DMS79 (cell line): Measurements from ENCODE around the gene SOX30.

Source experiments
- DNase-seq: peaks from one replicate; lab custom pipeline; 2025; lab: John Stamatoyannopoulos, UW

Gene SOX30

GRCh38 chr5:157659868-157660660 lies 7.8 kb upstream of the SOX30 start:
- DNase-seq: no peak

- DNase-seq: no peak
Measured at GRCh38 chr5:157658893-157659292, 6.7 kb upstream of the SOX30 start.

GRCh38 chr5:157657516-157657915 lies 5.3 kb upstream of the SOX30 start:
- DNase-seq: no peak

- DNase-seq: no peak
Measured at GRCh38 chr5:157651623-157652376, 438 bp downstream of the SOX30 start.

GRCh38 chr5:157650991-157651611 lies 1.1 kb downstream of the SOX30 start:
- no peak for DNase-seq

- DNase-seq: no peak
Measured at GRCh38 chr5:157649101-157649500, 3.1 kb downstream of the SOX30 start.

GRCh38 chr5:157648275-157648990 lies 3.8 kb downstream of the SOX30 start:
- no peak for DNase-seq

- no peak for DNase-seq
Measured at GRCh38 chr5:157640406-157641066, 11.7 kb downstream of the SOX30 start.

GRCh38 chr5:157630341-157630740 lies 21.9 kb downstream of the SOX30 start:
- DNase-seq: no peak

- DNase-seq: no peak
Measured at GRCh38 chr5:157626831-157627230, 25.4 kb downstream of the SOX30 start.

- DNase-seq: no peak
Measured at GRCh38 chr5:157624144-157624543, 28.1 kb downstream of the SOX30 start.

GRCh38 chr5:157620776-157621175 lies 31.5 kb downstream of the SOX30 start:
- DNase-seq: no peak

GRCh38 chr5:157618191-157618765 lies 34.0 kb downstream of the SOX30 start:
- DNase-seq: no peak

- no peak for DNase-seq
Measured at GRCh38 chr5:157616785-157617184, 35.5 kb downstream of the SOX30 start.

- DNase-seq: no peak
Measured at GRCh38 chr5:157613385-157614245, 38.6 kb downstream of the SOX30 start.

- DNase-seq: no peak
Measured at GRCh38 chr5:157612581-157612980, 39.7 kb downstream of the SOX30 start.

- peak; percentile 72 for DNase-seq
Measured at GRCh38 chr5:157611571-157612476, 40.4 kb downstream of the SOX30 start.

GRCh38 chr5:157610990-157611389 lies 41.2 kb downstream of the SOX30 start:
- DNase-seq: no peak

- no peak for DNase-seq
Measured at GRCh38 chr5:157608972-157609565, 43.2 kb downstream of the SOX30 start.
